HG02870 (cell line): Measurements from ENCODE around the gene PHKG2.
"Not testable (repeated sequence)": the region's sequence is repeated elsewhere in the genome, so short reads cannot be mapped to it uniquely, and the experiment has no call there.

Experiments
- ATAC-seq: cut with Tn5 transposase; IDR thresholded peaks from one replicate; pipeline ENCODE4 v1.9.1; 2021; ENCODE audit warnings: mild to moderate bottlenecking, moderate library complexity; ENCODE audit not compliant: unreplicated experiment

Gene PHKG2

GRCh38 chr16:30747799-30748633 is at the start of gene PHKG2:
Gene PHKG2 (plus strand): TSS chr16:30748425. CDS start chr16:30748821, 396 bp downstream.
- ATAC-seq: peak; percentile 97

GRCh38 chr16:30698816-30699614 is 49.2 kb upstream of the PHKG2 start, which contains the start of gene SRCAP:
Gene SRCAP (plus strand): TSS chr16:30699171. CDS start chr16:30700825, 1,654 bp downstream.
- ATAC-seq: peak; percentile 34

GRCh38 chr16:30699615-30700099 is 48.6 kb upstream of the PHKG2 start:
- ATAC-seq: no peak

- ATAC-seq: no peak
Measured at GRCh38 chr16:30700491-30700890, 47.7 kb upstream of the PHKG2 start.

GRCh38 chr16:30700971-30701370 is 47.3 kb upstream of the PHKG2 start:
- no peak for ATAC-seq

- not testable (repeated sequence) for ATAC-seq
Measured at GRCh38 chr16:30703071-30703470, 45.2 kb upstream of the PHKG2 start.

- no peak for ATAC-seq
Measured at GRCh38 chr16:30703971-30704370, 44.3 kb upstream of the PHKG2 start.

GRCh38 chr16:30706046-30706445 is 42.2 kb upstream of the PHKG2 start:
- ATAC-seq: no peak

GRCh38 chr16:30710971-30711370 is 37.3 kb upstream of the PHKG2 start:
- no peak for ATAC-seq

- no peak for ATAC-seq
Measured at GRCh38 chr16:30711712-30712111, 36.5 kb upstream of the PHKG2 start.

- no peak for ATAC-seq
Measured at GRCh38 chr16:30715750-30716445, 32.3 kb upstream of the PHKG2 start.

GRCh38 chr16:30720086-30720485 is 28.1 kb upstream of the PHKG2 start:
- ATAC-seq: no peak

GRCh38 chr16:30720694-30721093 is 27.5 kb upstream of the PHKG2 start:
- no peak for ATAC-seq

- no peak for ATAC-seq
Measured at GRCh38 chr16:30721167-30721566, 27.1 kb upstream of the PHKG2 start.

- no peak for ATAC-seq
Measured at GRCh38 chr16:30721606-30722005, 26.6 kb upstream of the PHKG2 start.

- no peak for ATAC-seq
Measured at GRCh38 chr16:30722443-30722842, 25.8 kb upstream of the PHKG2 start.

GRCh38 chr16:30722916-30723315 is 25.3 kb upstream of the PHKG2 start:
- no peak for ATAC-seq

GRCh38 chr16:30723725-30724355 is 24.4 kb upstream of the PHKG2 start:
- ATAC-seq: no peak

- no peak for ATAC-seq
Measured at GRCh38 chr16:30724641-30725417, 23.4 kb upstream of the PHKG2 start.

- ATAC-seq: no peak
Measured at GRCh38 chr16:30725418-30725792, 22.8 kb upstream of the PHKG2 start.
